SK-N-SH (cell line): Measurements from ENCODE around the gene GABRB1. TPM values are rescaled to one million over a fixed set of nuclear protein-coding genes. Genes with fewer than 3 reads are reported as not detected.
"Not testable (repeated sequence)": the region's sequence is repeated elsewhere in the genome, so short reads cannot be mapped to it uniquely, and the experiment has no call there.

Experiments
- CTCF ChIA-PET: fragments of 300-600, 350-600 bp; formaldehyde crosslinking; extraction: SDS; loops from one replicate; lab custom pipeline; 2021; lab: Yijun Ruan, JAX
- POLR2A ChIA-PET: fragments of 350-600 bp; sonication (Branson Sonifier 250); formaldehyde crosslinking; extraction: SDS; loops from one replicate; lab custom pipeline; 2020; ENCODE audit warnings: antibody characterized with exemption, inconsistent platforms; lab: Yijun Ruan, JAX
- DNase-seq: peaks from one replicate; pipeline ENCODE4 v3.0.0; 2012
- H2AFZ ChIP-seq: fragments of 200-600 bp; sonication (generic); 2 replicates; pipeline ENCODE4 v1.8.1; 2016; ENCODE audit warnings: antibody characterized with exemption, mild to moderate bottlenecking, low read depth
- H3F3A ChIP-seq: fragments of 200-600 bp; sonication (generic); replicated peaks from 2 replicates; pipeline ENCODE3; 2016; ENCODE audit warnings: antibody characterized with exemption, mild to moderate bottlenecking; ENCODE audit not compliant: insufficient read depth
- H3K27ac ChIP-seq, 2 experiments: fragments of 200-500 bp in 1 of 2; fragments of 200-600 bp in 1 of 2; sonication (Bioruptor generic) in 1 of 2; sonication (generic), shearing (Covaris generic) in 1 of 2; 2 replicates each; pipeline versions ENCODE4 v1.5.1 to v1.6.1; 2014 to 2016; ENCODE audit warnings: low read depth in 2 of 2, inconsistent platforms in 1 of 2, low read length in 1 of 2, mild to moderate bottlenecking in 1 of 2, mixed read lengths in 1 of 2
- H3K27me3 ChIP-seq: fragments of 200-600 bp; sonication (generic), shearing (Covaris generic); 2 replicates; pipeline ENCODE4 v1.6.1; 2016; ENCODE audit warnings: mixed run types; ENCODE audit not compliant: insufficient read depth
- H3K36me3 ChIP-seq, 2 experiments: fragments of 200-500 bp in 1 of 2; fragments of 200-600 bp in 1 of 2; sonication (Bioruptor generic) in 1 of 2; sonication (generic) in 1 of 2; replicated peaks in 1 of 2; 2 replicates each; pipeline versions ENCODE3 to v1.5.1; 2014 to 2016; ENCODE audit warnings: low read length in 1 of 2, mild to moderate bottlenecking in 1 of 2; ENCODE audit not compliant: insufficient read depth in 2 of 2, control insufficient read depth in 1 of 2
- H3K4me1 ChIP-seq, 2 experiments: fragments of 200-500 bp in 1 of 2; fragments of 200-600 bp in 1 of 2; sonication (Bioruptor generic) in 1 of 2; sonication (generic), shearing (Covaris generic) in 1 of 2; 2 replicates each; pipeline versions ENCODE4 v1.5.1 to v1.6.1; 2014 to 2016; ENCODE audit warnings: low read depth in 1 of 2, low read length in 1 of 2, mixed run types in 1 of 2; ENCODE audit not compliant: insufficient read depth in 2 of 2, control insufficient read depth in 1 of 2
- H3K4me2 ChIP-seq: fragments of 200-600 bp; sonication (generic), shearing (Covaris generic); 2 replicates; pipeline ENCODE4 v1.6.1; 2017; ENCODE audit warnings: mixed run types
- H3K4me3 ChIP-seq, 2 experiments: fragments of 200-500 bp in 1 of 2; fragments of 200-600 bp in 1 of 2; sonication (Bioruptor generic) in 1 of 2; sonication (generic), shearing (Covaris generic) in 1 of 2; 2 replicates each; pipeline versions ENCODE4 v1.5.1 to v1.8.1; 2014 to 2016; ENCODE audit warnings: low read depth in 2 of 2, inconsistent platforms in 1 of 2, low read length in 1 of 2, mild to moderate bottlenecking in 1 of 2, mixed read lengths in 1 of 2, moderate library complexity in 1 of 2
- H3K79me2 ChIP-seq: fragments of 200-600 bp; sonication (generic); 2 replicates; pipeline ENCODE4 v1.8.1; 2017; ENCODE audit warnings: mild to moderate bottlenecking; ENCODE audit not compliant: insufficient read depth
- H3K9ac ChIP-seq: fragments of 200-600 bp; sonication (generic); 2 replicates; pipeline ENCODE4 v1.6.1; 2017; ENCODE audit warnings: mixed run types
- H3K9me2 ChIP-seq: fragments of 200-600 bp; sonication (generic); 2 replicates; pipeline ENCODE4 v1.6.1; 2017; ENCODE audit warnings: mixed run types
- H3K9me3 ChIP-seq: fragments of 200-600 bp; sonication (generic); 2 replicates; pipeline ENCODE4 v1.6.1; 2017; ENCODE audit warnings: mixed run types, mild to moderate bottlenecking, moderate library complexity
- H4K20me1 ChIP-seq: fragments of 200-600 bp; sonication (generic); 2 replicates; pipeline ENCODE4 v1.6.1; 2017; ENCODE audit warnings: mild to moderate bottlenecking, mixed run types; ENCODE audit not compliant: insufficient read depth
- CHD2 ChIP-seq: fragments of 150-350 bp; IDR thresholded peaks from 2 replicates; pipeline ENCODE4 v1.6.1; 2018; ENCODE audit warnings: low read length; ENCODE audit not compliant: partially characterized antibody
- FOSL2 ChIP-seq: IDR thresholded peaks from 2 replicates; pipeline ENCODE4 v1.4.0; 2012; ENCODE audit warnings: low read depth, mild to moderate bottlenecking, moderate library complexity, borderline replicate concordance
- FOXJ3 ChIP-seq: sonication (generic); formaldehyde crosslinking; IDR thresholded peaks from 2 replicates; pipeline ENCODE4 v1.5.1; 2020; ENCODE audit warnings: mild to moderate bottlenecking, missing genetic modification reagents
- IRF3 ChIP-seq: fragments of 150-350 bp; IDR thresholded peaks from 2 replicates; pipeline ENCODE4 v1.6.1; 2016; ENCODE audit warnings: mild to moderate bottlenecking, low read depth, low read length
- JUND ChIP-seq: IDR thresholded peaks from 2 replicates; pipeline ENCODE4 v1.4.0; 2012
- MEF2A ChIP-seq: IDR thresholded peaks from 2 replicates; pipeline ENCODE4 v1.4.0; 2012; ENCODE audit warnings: low read depth, borderline replicate concordance
- MXI1 ChIP-seq: IDR thresholded peaks from 2 replicates; pipeline ENCODE4 v1.6.1; 2012; ENCODE audit warnings: mild to moderate bottlenecking, low read depth, low read length, improper control_type of control experiment
- NRF1 ChIP-seq: IDR thresholded peaks from 2 replicates; pipeline ENCODE4 v1.6.1; 2012; ENCODE audit warnings: low read depth, mild to moderate bottlenecking, low read length
- PBX3 ChIP-seq: IDR thresholded peaks from 2 replicates; pipeline ENCODE4; 2012
- POLR2AphosphoS5 ChIP-seq: IDR thresholded peaks from 2 replicates; pipeline ENCODE4 v1.6.1; 2012; ENCODE audit warnings: low read depth, low read length
- RCOR1 ChIP-seq: fragments of 150-350 bp; IDR thresholded peaks from 2 replicates; pipeline ENCODE4 v1.6.1; 2017; ENCODE audit warnings: antibody characterized with exemption, low read length
- USF1 ChIP-seq: IDR thresholded peaks from 2 replicates; pipeline ENCODE4 v1.4.0; 2012; ENCODE audit warnings: low read depth, borderline replicate concordance
- YY1 ChIP-seq: IDR thresholded peaks from 2 replicates; pipeline ENCODE4 v1.4.0; 2012; ENCODE audit warnings: low read depth, mild to moderate bottlenecking
- ZBTB33 ChIP-seq: IDR thresholded peaks from 2 replicates; pipeline ENCODE4 v1.4.0; 2012; ENCODE audit warnings: low read depth, borderline replicate concordance
- WGBS: methylation state at CpG from one replicate; pipeline ENCODE4 v1.1.6; 2017; ENCODE audit warnings: low lambda C conversion rate; 5-methylcytosine and 5-hydroxymethylcytosine counted together
- polyA plus RNA-seq, 3 experiments: library from polyadenylated mRNA; depleted of rRNA; stranded (reverse); fragments of >200 nt; gene quantifications; 2 replicates each; pipeline ENCODE4 v1.2.3, GENCODE V29; 2012
- TF ChIP-seq, protein P1 (sequence below): fragments of 150-350 bp; IDR thresholded peaks from 2 replicates; pipeline ENCODE4 v1.6.1; 2017; ENCODE audit warnings: antibody characterized with exemption, low read length, low read depth, borderline replicate concordance

The GABRB1 gene
- polyA plus RNA-seq, 1 of the 3 experiments (the other 2 are of a cell fraction): not detected

- Histone ChIP-seq H3K9ac (no peak overlapping the region), H3K36me3 (no peaks in the 10 kb centered on the region), H3K4me1 (no peaks in the 10 kb centered on the region), H4K20me1 (no peaks in the 10 kb centered on the region), H3K9me3 (no peaks in the 10 kb centered on the region), H3K27me3 (no peaks in the 10 kb centered on the region), H2AFZ (no peak overlapping the region), H3K4me2 (no peak overlapping the region), H3K9me2 (no peaks in the 10 kb centered on the region), H3K4me3 (no peak overlapping the region), H3F3A (no peaks in the 10 kb centered on the region), H3K27ac (no peak overlapping the region), H3K79me2 (no peaks in the 10 kb centered on the region)
- TF ChIP-seq USF1 (no peak), JUND (no peak), ZBTB33 (no peak), POLR2AphosphoS5 (no peak), PBX3 (no peak)
- 55% methylated on average over 2 of the region's 2 CpGs for WGBS
- POLR2A ChIA-PET: no interaction called here
- CTCF ChIA-PET: interaction anchor here (0.6 kb wide), 1 partner anchor 762 kb away, joined by 3 read pairs; no protein-coding TSS in a partner anchor
- no peak for DNase-seq
These were observed 256.4 kb downstream of the GABRB1 start for GRCh38 chr4:47287735-47288134.

- Histone ChIP-seq H3K9me2 (no peaks in the 10 kb centered on the region), H3K9me3 (no peaks in the 10 kb centered on the region), H3K4me1 (no peaks in the 10 kb centered on the region), H3K4me2 (no peak overlapping the region), H3K4me3 (no peak overlapping the region), H4K20me1 (no peaks in the 10 kb centered on the region), H3F3A (no peaks in the 10 kb centered on the region), H3K27ac (no peak overlapping the region), H3K27me3 (no peaks in the 10 kb centered on the region), H2AFZ (no peak overlapping the region), H3K36me3 (no peaks in the 10 kb centered on the region), H3K79me2 (no peaks in the 10 kb centered on the region), H3K9ac (no peak overlapping the region)
- TF ChIP-seq POLR2AphosphoS5 (no peak), NRF1 (no peak), MXI1 (no peak), FOSL2 (no peak), YY1 (no peak), CHD2 (no peak), MEF2A (no peak), IRF3 (no peak), FOXJ3 (CRISPR knock-in tag) (no peak), RCOR1 (no peak)
- TF ChIP-seq, protein P1, sequence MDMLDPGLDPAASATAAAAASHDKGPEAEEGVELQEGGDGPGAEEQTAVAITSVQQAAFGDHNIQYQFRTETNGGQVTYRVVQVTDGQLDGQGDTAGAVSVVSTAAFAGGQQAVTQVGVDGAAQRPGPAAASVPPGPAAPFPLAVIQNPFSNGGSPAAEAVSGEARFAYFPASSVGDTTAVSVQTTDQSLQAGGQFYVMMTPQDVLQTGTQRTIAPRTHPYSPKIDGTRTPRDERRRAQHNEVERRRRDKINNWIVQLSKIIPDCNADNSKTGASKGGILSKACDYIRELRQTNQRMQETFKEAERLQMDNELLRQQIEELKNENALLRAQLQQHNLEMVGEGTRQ: no peak
- CTCF ChIA-PET: interaction anchor here (0.7 kb wide), 1 partner anchor 915 kb away, joined by 3 read pairs; no protein-coding TSS in a partner anchor
- DNase-seq: no peak
- POLR2A ChIA-PET: no interaction called here
These were observed 258.4 kb downstream of the GABRB1 start for GRCh38 chr4:47289805-47290204.

DNA sequence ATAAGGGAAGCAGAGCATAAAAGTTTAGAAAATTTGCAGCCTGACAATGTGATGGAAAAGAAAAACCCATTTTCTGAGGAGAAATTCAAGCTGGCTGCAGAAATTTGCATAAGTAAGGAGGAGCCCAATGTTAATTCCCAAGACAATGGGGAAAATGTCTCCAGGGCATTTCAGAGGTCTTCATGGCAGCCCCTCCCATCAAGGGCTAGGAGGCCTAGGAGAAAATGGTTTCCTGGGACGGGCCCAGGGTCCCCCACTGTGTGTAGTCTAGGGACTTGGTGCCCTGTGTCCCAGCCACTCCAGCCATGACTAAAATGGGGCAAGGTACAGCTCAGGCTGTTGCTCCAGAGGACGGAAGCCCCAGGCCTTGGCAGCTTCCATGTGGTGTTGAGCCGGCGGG, 259.5 kb downstream of the GABRB1 start:
- CTCF ChIA-PET, H3K9me3 ChIP-seq, H3K4me1 ChIP-seq, H3K36me3 ChIP-seq, H4K20me1 ChIP-seq, H2AFZ ChIP-seq, POLR2A ChIA-PET, DNase-seq, H3K79me2 ChIP-seq, H3K4me2 ChIP-seq, H3K27ac ChIP-seq, H3K9me2 ChIP-seq, H3K4me3 ChIP-seq, H3K9ac ChIP-seq, H3K27me3 ChIP-seq, H3F3A ChIP-seq: not testable (repeated sequence)
- 0% methylated on average over 1 of the region's 4 CpGs for WGBS
